Activated T-cell treated with anti-CD3 and anti-CD28 coated beads, Interleukin-2, amount 50 U/mL, for 24 hours (primary cell): Measurements from ENCODE around the gene BCAT1.
"Not testable (repeated sequence)": the region's sequence is repeated elsewhere in the genome, so short reads cannot be mapped to it uniquely, and the experiment has no call there.

Experiments
- DNase-seq: peaks from one replicate; pipeline ENCODE4 v3.0.0-alpha.2; 2020
- H3K27ac Mint-ChIP-seq: 2 replicates; pipeline ENCODE4 v1.8.0; 2020; ENCODE audit warnings: mild to moderate bottlenecking, mixed read lengths
- H3K27me3 Mint-ChIP-seq: 2 replicates; pipeline ENCODE4 v1.8.0; 2020; ENCODE audit warnings: mixed read lengths
- H3K36me3 Mint-ChIP-seq: 2 replicates; pipeline ENCODE4 v1.8.0; 2020; ENCODE audit warnings: low read depth, mixed read lengths
- H3K4me1 Mint-ChIP-seq: 2 replicates; pipeline ENCODE4 v1.8.0; 2020; ENCODE audit warnings: low read depth, mixed read lengths
- H3K4me3 Mint-ChIP-seq: 2 replicates; pipeline ENCODE4 v1.8.0; 2020; ENCODE audit warnings: mild to moderate bottlenecking, moderate library complexity, mixed read lengths
- H3K9me3 Mint-ChIP-seq: 2 replicates; pipeline ENCODE4 v1.8.0; 2020; ENCODE audit warnings: mixed read lengths

The BCAT1 gene

GRCh38 chr12:24922090-24922489 lies 26.8 kb downstream of the BCAT1 start:
- no peak for DNase-seq
- Mint-ChIP-seq H3K4me3 (no peak overlapping the region), H3K4me1 (peaks cover 43% of the 10 kb centered on the region), H3K27ac (peak overlapping the region; percentile 88), H3K27me3 (peaks cover 12% of the 10 kb centered on the region), H3K36me3 (peaks cover 5% of the 10 kb centered on the region), H3K9me3 (peaks cover 9% of the 10 kb centered on the region)

DNA sequence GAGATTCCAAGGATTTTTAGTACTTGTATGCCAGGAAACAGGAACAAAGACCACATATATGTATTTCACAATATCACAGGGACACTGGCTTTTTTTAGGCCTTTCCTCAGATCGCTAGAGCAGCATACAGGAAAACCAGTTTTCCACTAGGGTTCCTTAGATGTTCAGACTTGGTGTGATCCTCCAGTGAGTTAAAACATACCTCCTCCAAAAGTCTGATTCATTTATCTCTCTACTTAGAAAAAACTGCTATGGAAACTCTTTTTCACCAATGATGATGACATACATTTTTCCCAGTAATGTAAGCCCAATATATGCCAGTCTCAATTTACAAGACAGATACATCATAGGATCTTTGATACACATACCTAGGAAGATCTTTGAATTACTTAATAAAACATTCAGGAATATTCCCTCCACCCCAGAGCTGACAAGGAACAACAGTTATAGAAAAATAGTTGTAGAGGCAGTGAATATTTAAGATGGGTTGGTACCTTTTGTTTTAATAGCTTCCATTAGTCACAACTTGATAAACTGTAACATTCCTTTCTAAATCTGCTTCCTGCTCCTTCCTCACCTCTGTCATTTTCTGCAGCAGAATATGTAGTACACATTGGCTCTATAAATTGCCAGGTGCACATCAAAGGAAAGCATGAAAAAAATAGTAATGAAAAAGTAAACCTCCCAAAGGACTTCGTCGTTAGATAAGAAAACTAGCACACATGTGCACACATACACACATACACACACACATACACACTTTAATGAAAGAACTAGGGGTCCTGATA lies 27.5 kb downstream of the BCAT1 start:
- peaks cover 5% of the 10 kb centered on the region for H3K36me3 Mint-ChIP-seq
- DNase-seq, result no peak
- H3K27ac Mint-ChIP-seq, result peak overlapping the region; percentile 88
- H3K9me3 Mint-ChIP-seq, result peaks cover 9% of the 10 kb centered on the region
- peak overlapping the region; percentile 24 for H3K4me3 Mint-ChIP-seq
- peaks cover 43% of the 10 kb centered on the region for H3K4me1 Mint-ChIP-seq
- H3K27me3 Mint-ChIP-seq, result peaks cover 8% of the 10 kb centered on the region

DNA sequence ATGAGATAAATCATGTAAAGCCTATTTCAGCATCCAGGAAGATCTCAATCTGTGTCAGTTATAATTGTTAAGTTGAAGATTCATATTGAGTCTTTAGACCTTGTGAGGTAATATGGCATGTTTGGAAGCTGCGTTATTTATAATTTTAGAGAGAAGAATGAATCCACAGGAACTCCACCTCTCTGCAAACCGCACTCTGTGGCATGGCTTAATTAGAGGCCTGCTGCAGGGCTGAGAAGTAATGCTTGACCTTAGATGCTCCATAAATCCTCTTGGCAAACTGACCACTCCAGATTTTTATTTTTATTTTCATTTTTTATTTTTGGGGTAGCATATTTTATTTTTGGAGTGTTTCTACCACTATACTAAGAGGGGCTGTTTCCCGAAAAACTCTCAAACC lies 28.8 kb downstream of the BCAT1 start:
- H3K9me3 Mint-ChIP-seq, result peaks cover 9% of the 10 kb centered on the region
- H3K4me3 Mint-ChIP-seq, result no peak overlapping the region
- peak overlapping the region; percentile 88 for H3K27ac Mint-ChIP-seq
- no peak for DNase-seq
- peaks cover 14% of the 10 kb centered on the region for H3K27me3 Mint-ChIP-seq
- H3K36me3 Mint-ChIP-seq, result peaks cover 5% of the 10 kb centered on the region
- peaks cover 43% of the 10 kb centered on the region for H3K4me1 Mint-ChIP-seq

DNA sequence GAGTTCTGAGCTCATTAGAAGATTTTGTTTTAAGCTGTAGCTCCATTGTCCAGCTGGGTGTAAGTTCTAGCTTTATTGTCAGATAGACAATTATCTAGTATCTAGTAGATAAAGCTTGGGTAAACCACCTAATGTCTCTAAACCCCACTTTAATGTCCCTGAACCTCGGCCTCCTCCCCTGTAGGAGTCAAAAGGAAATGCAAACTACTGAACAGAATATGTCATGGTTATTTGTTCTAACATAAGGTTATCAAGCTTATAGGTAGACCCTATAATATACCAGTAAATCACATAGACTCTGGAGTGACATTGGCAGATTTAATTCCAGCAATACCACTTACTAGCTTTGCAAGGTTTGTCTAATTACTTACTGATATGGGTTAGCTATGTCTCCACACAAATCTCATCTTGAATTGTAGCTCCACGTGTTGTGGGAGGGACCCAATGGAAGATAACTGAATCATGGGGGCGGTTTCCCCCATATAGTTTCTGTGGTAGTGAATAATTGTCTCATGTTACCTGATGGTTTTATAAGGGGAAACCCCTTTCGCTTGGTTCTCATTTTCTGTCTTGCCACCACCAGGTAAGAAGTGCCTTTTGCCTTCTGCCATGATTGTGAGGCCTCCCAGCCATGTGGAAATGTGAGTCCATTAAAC lies 29.4 kb downstream of the BCAT1 start:
- peaks cover 43% of the 10 kb centered on the region for H3K4me1 Mint-ChIP-seq
- peaks cover 9% of the 10 kb centered on the region for H3K9me3 Mint-ChIP-seq
- peaks cover 5% of the 10 kb centered on the region for H3K36me3 Mint-ChIP-seq
- H3K4me3 Mint-ChIP-seq, result peak overlapping the region; percentile 6
- peak overlapping the region; percentile 44 for H3K27ac Mint-ChIP-seq
- H3K27me3 Mint-ChIP-seq, result peaks cover 14% of the 10 kb centered on the region
- no peak for DNase-seq

DNA sequence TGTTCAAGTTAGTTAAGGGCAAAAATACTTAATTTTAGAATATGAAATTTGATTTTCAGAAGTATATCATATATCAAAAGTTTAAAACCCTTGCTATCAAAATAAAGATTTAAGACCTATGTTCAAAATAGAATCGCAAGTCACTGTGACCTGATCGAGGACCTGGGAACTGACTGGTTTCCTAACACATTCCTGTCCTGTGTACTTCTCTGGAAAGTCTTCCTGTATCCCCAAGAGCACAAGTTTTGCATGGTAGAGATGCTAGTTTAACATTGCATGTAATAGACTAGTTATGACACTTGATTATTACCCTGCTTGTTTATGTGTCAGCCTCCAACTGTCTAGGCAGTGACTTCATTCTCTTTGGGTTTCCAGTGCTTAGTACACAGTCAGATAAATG lies 30.3 kb downstream of the BCAT1 start:
- Mint-ChIP-seq H3K9me3 (peaks cover 9% of the 10 kb centered on the region), H3K27me3 (peaks cover 17% of the 10 kb centered on the region), H3K4me3 (no peak overlapping the region), H3K36me3 (peaks cover 5% of the 10 kb centered on the region), H3K27ac (no peak overlapping the region), H3K4me1 (peaks cover 43% of the 10 kb centered on the region)
- no peak for DNase-seq

DNA sequence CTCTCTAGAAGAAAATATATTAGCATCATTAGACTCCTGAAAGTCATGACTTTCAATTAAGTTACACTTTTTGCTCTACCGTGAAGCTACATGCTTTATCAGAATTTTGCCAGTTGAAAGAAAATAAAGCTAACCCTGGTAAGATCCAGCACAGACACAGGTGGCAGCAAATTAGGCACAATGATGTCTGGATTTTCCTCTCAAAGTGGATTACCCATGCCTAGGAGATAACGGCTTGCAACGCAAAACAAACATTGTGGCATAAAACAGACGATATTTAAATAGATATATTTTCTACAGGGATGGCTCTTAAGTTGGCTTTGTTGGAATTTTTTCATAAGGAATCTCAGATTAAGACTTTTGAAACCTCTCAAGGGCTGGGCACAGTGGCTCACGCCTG lies 33.4 kb downstream of the BCAT1 start:
- Mint-ChIP-seq H3K9me3 (peaks cover 2% of the 10 kb centered on the region), H3K27me3 (peaks cover 21% of the 10 kb centered on the region), H3K4me1 (peaks cover 24% of the 10 kb centered on the region), H3K36me3 (peaks cover 3% of the 10 kb centered on the region), H3K4me3 (no peak overlapping the region), H3K27ac (no peak overlapping the region)
- DNase-seq, result no peak

- no peaks in the 10 kb centered on the region for H3K36me3 Mint-ChIP-seq
- H3K27ac Mint-ChIP-seq, result no peak overlapping the region
- no peak overlapping the region for H3K4me3 Mint-ChIP-seq
- peaks cover 9% of the 10 kb centered on the region for H3K4me1 Mint-ChIP-seq
- no peak for DNase-seq
- peaks cover 21% of the 10 kb centered on the region for H3K27me3 Mint-ChIP-seq
- H3K9me3 Mint-ChIP-seq, result no peaks in the 10 kb centered on the region
These were observed 34.9 kb downstream of the BCAT1 start for GRCh38 chr12:24913953-24914352.

DNA sequence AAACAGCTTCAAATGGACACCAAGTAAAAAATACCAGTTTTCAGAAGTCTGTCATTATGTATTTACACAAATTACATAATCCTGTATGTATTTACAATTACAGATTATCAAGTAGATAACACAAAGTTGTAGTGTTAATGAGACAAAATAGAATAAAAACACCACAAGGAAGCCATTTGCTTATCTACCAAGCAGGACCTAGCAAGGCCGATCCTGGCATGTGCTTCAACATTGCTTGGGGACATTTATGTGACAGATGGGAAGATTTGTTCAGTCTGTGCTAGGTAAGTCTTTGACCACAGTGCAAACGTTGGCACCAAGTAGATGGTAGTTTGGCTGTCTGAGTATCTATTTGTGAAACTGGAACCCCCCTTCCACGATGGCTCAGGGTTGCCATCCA lies 35.8 kb downstream of the BCAT1 start:
- H3K27me3 Mint-ChIP-seq, result peaks cover 21% of the 10 kb centered on the region
- H3K36me3 Mint-ChIP-seq, result no peaks in the 10 kb centered on the region
- H3K9me3 Mint-ChIP-seq, result no peaks in the 10 kb centered on the region
- no peak overlapping the region for H3K4me3 Mint-ChIP-seq
- H3K27ac Mint-ChIP-seq, result no peak overlapping the region
- DNase-seq, result no peak
- H3K4me1 Mint-ChIP-seq, result peaks cover 5% of the 10 kb centered on the region

DNA sequence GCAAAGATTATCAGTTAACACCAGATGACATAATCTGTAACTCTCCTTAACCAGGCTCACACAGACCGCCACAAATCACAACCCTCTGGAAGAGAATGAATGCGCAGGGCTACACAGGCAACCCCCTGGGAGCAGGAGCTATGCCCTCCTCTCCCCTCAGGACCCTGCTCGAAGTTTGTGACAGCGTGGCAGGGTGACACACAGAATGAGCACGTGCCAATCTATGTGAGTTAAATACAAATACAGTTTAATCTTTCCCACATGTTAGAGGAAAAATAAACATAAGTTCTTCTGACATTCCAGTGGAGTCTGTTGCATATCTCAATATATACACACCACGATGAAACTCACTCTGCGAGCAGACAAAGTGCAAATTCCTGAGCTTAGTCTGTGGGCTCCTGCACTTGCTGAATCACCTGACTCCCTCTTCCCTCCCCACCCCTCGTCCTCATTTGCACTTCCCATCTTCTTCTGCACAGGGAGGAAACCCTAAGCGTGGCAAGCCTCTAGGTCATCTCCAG lies 37.6 kb downstream of the BCAT1 start:
- peaks cover 12% of the 10 kb centered on the region for H3K27me3 Mint-ChIP-seq
- no peaks in the 10 kb centered on the region for H3K4me1 Mint-ChIP-seq

DNA sequence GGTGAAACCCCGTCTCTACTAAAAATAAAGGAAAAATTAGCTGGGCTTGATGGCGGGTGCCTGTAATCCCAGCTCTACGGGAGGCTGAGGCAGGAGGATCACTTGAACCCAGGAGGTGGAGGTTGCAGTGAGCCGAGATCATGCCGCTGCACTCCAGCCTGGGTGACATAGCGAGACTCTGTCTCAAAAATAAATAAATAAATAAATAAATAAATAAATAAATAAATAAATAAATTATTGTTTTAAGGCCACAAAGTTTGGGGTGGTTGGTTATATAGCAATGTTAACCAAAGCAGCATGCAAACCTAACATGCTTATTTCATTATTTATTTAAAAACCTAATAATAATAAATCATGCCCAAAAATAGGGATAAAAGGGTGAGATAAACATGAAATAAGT lies 38.7 kb downstream of the BCAT1 start:
- H3K4me3 Mint-ChIP-seq, H3K27me3 Mint-ChIP-seq, H3K4me1 Mint-ChIP-seq, DNase-seq, H3K36me3 Mint-ChIP-seq, H3K9me3 Mint-ChIP-seq, H3K27ac Mint-ChIP-seq: not testable (repeated sequence)

More for the DNA sequence above, 37.6 kb downstream of the BCAT1 start:
- no peaks in the 10 kb centered on the region for H3K36me3 Mint-ChIP-seq
- no peak overlapping the region for H3K4me3 Mint-ChIP-seq
- no peaks in the 10 kb centered on the region for H3K9me3 Mint-ChIP-seq
- no peak for DNase-seq
- H3K27ac Mint-ChIP-seq, result no peak overlapping the region

DNA sequence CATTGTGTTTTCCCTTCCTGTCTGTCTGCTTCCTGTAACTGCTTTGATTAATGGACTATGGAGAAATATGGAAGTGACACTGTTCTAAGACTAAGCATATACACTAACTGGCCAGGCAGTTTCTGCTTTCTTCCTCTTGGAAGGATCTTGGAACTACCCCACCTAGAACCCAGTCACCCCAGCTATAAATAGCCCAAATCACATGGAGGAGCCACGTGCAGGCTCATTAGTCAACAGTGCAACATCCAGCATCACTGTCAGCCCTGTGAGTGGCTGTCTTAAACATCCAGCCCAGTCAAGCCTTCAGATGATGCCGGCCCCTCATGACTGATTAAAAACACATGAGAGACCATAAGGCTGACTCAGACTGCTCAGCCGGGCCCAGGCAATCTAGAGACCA lies 39.2 kb downstream of the BCAT1 start:
- no peak for DNase-seq
- H3K4me3 Mint-ChIP-seq, result no peak overlapping the region
- H3K36me3 Mint-ChIP-seq, result no peaks in the 10 kb centered on the region

GRCh38 chr12:24907464-24907863 lies 41.4 kb downstream of the BCAT1 start:
- Mint-ChIP-seq H3K4me1 (peaks cover 14% of the 10 kb centered on the region), H3K27ac (no peak overlapping the region), H3K27me3 (no peaks in the 10 kb centered on the region), H3K36me3 (no peaks in the 10 kb centered on the region), H3K4me3 (no peak overlapping the region), H3K9me3 (no peaks in the 10 kb centered on the region)
- no peak for DNase-seq

More for the DNA sequence above, 39.2 kb downstream of the BCAT1 start:
- H3K27me3 Mint-ChIP-seq, result peaks cover 7% of the 10 kb centered on the region
- no peaks in the 10 kb centered on the region for H3K4me1 Mint-ChIP-seq
- H3K27ac Mint-ChIP-seq, result no peak overlapping the region
- H3K9me3 Mint-ChIP-seq, result no peaks in the 10 kb centered on the region

DNA sequence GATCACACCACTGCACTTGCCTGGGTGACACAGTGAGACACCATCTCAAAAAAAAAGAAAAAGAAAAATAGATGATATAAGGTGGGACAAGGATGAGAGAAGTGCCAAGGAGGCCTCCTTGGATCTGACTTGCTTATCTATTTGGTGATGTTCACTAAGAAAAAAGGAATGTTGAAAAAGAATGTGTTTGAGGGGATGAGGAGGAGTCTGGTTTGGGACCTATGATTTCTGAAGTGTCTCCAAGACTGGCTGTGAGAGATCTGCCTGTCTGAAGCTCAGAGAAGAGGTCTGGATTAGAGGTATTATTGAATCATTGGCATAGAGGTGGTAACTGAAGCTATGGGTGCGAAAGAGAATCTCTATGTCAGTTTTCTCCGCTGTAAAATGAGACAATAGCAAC lies 42.8 kb downstream of the BCAT1 start:
- no peak overlapping the region for H3K4me3 Mint-ChIP-seq
- no peaks in the 10 kb centered on the region for H3K36me3 Mint-ChIP-seq
- H3K27ac Mint-ChIP-seq, result no peak overlapping the region
- no peaks in the 10 kb centered on the region for H3K9me3 Mint-ChIP-seq
- DNase-seq, result no peak
- peaks cover 27% of the 10 kb centered on the region for H3K4me1 Mint-ChIP-seq
- peaks cover under 1% of the 10 kb centered on the region for H3K27me3 Mint-ChIP-seq

DNA sequence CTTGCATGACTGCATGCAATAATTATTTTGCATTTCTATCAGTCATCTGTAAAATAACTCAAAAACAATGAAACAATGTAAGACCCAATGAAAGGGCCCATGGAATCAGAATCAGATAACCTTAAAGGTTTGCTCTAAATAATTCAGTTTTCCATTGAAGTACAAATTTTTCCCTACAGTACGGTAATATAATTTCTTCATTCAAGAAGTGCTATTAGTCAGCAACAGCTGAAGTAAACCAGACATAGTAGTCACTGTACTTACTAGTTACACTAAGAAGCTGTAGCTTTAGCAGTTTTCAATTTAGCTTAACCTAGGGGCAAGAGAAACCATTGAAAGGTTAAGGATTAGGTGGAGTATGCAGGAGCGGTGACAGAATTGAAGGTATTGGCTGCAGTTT lies 43.5 kb downstream of the BCAT1 start:
- Mint-ChIP-seq H3K4me1 (peaks cover 34% of the 10 kb centered on the region), H3K27me3 (peaks cover 3% of the 10 kb centered on the region), H3K36me3 (no peaks in the 10 kb centered on the region), H3K27ac (no peak overlapping the region), H3K4me3 (no peak overlapping the region), H3K9me3 (no peaks in the 10 kb centered on the region)
- no peak for DNase-seq

DNA sequence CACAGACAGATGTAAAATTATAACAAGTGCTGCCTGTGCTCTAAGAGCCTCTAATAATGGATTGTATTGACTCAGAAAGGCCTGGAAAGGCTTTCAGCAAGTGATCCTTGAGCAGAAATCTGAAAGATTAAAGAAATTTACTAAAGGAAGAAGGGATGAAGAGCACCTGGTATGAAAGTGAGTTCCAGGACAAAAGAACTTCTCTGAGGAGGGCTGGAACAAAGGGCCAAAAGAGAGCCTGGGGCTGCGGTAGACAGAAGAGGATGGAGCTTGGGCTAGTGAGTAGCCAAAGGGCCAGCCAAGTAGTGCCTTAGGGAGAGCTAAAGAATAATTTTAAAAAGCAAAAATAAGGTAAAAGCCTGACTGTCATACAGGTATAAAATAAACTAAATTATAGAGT lies 44.0 kb downstream of the BCAT1 start:
- Mint-ChIP-seq H3K9me3 (no peaks in the 10 kb centered on the region), H3K4me1 (peaks cover 37% of the 10 kb centered on the region), H3K27ac (no peak overlapping the region), H3K27me3 (peaks cover 3% of the 10 kb centered on the region), H3K4me3 (no peak overlapping the region), H3K36me3 (no peaks in the 10 kb centered on the region)
- no peak for DNase-seq
